Natural killer cell (primary cell): ENCODE measurements around the gene EDIL3. TPM values are rescaled to one million over a fixed set of nuclear protein-coding genes. Genes with fewer than 3 reads are reported as not detected.
"Not testable (repeated sequence)": the region's sequence is repeated elsewhere in the genome, so short reads cannot be mapped to it uniquely, and the experiment has no call there.

Source experiments
- ATAC-seq, 3 donors: fragments of 150-1000 bp in 2 of 3; fragments of 200-7000 bp in 1 of 3; cut with Tn5 transposase; 1 replicate in 1 of 3; 2 replicates in 2 of 3; pipeline ENCODE4 v1.10.0; 2021; ENCODE audit warnings: mild to moderate bottlenecking in 2 of 3, moderate library complexity in 2 of 3
- DNase-seq, 2 donors: peaks; one replicate each; pipeline versions ENCODE4 v3.0.0 to v3.0.0-alpha.2; 2013 to 2021; ENCODE audit warnings: mixed read lengths in 1 of 2
- H3K27ac ChIP-seq: one replicate; pipeline ENCODE4 v1.5.1; 2013; ENCODE audit warnings: mild to moderate bottlenecking, low read length
- H3K27me3 ChIP-seq: one replicate; pipeline ENCODE4 v1.6.1; 2013; ENCODE audit warnings: low read length; ENCODE audit not compliant: control insufficient read depth, insufficient read depth
- H3K36me3 ChIP-seq: one replicate; pipeline ENCODE4 v1.6.1; 2013; ENCODE audit warnings: low read length; ENCODE audit not compliant: control insufficient read depth, insufficient read depth
- H3K4me1 ChIP-seq: one replicate; pipeline ENCODE4 v1.6.1; 2013; ENCODE audit warnings: low read length; ENCODE audit not compliant: control insufficient read depth, insufficient read depth
- H3K4me3 ChIP-seq: one replicate; pipeline ENCODE4 v1.5.1; 2013; ENCODE audit warnings: low read length
- H3K9me3 ChIP-seq: one replicate; pipeline ENCODE4 v1.6.1; 2013; ENCODE audit warnings: low read length; ENCODE audit not compliant: control insufficient read depth, insufficient read depth
- H3K27ac Mint-ChIP-seq, 2 donors: one replicate each; pipeline ENCODE4 v1.8.0; 2022; ENCODE audit warnings: mild to moderate bottlenecking in 2 of 2, mixed read lengths in 2 of 2, moderate library complexity in 1 of 2
- H3K27me3 Mint-ChIP-seq, 2 donors: one replicate each; pipeline ENCODE4 v1.8.0; 2022; ENCODE audit warnings: low read depth in 2 of 2, mixed read lengths in 2 of 2
- H3K36me3 Mint-ChIP-seq: one replicate; pipeline ENCODE4 v1.8.0; 2022; ENCODE audit warnings: mixed read lengths
- H3K4me1 Mint-ChIP-seq, 2 donors: one replicate each; pipeline ENCODE4 v1.8.0; 2022; ENCODE audit warnings: mixed read lengths in 2 of 2
- H3K4me3 Mint-ChIP-seq: one replicate; pipeline ENCODE4 v1.8.0; 2022; ENCODE audit warnings: mild to moderate bottlenecking, moderate library complexity, mixed read lengths
- H3K9me3 Mint-ChIP-seq, 2 donors: one replicate each; pipeline ENCODE4 v1.8.0; 2022; ENCODE audit warnings: mixed read lengths in 2 of 2
- WGBS: methylation state at CpG from one replicate; pipeline ENCODE4 v1.1.7; 2013; ENCODE audit warnings: missing lambda C conversion rate; ENCODE audit not compliant: insufficient coverage; 5-methylcytosine and 5-hydroxymethylcytosine counted together
- intact Hi-C: fragments of 100-400 bp; cut with micrococcal nuclease; formaldehyde crosslinking; loops from one replicate; pipeline ENCODE4 v1.14.2; 2022
- total RNA-seq, 4 donors: library from RNA; stranded (reverse); fragments of 120-200 nt in 1 of 4; gene quantifications; one replicate each; pipeline versions ENCODE4 v1.2.3 to v1.2.4, GENCODE V29; 2013 to 2022
- TF ChIP-seq, protein P1 (sequence below): fragments of 200-600 bp; IDR thresholded peaks from one replicate; pipeline ENCODE4 v1.8.0; 2022; ENCODE audit warnings: antibody characterized with exemption

EDIL3 gene
- total RNA-seq, 3 donors from 2014 or later (not counting 1 experiment from before 2014, with no cell fraction given), result not detected

DNA sequence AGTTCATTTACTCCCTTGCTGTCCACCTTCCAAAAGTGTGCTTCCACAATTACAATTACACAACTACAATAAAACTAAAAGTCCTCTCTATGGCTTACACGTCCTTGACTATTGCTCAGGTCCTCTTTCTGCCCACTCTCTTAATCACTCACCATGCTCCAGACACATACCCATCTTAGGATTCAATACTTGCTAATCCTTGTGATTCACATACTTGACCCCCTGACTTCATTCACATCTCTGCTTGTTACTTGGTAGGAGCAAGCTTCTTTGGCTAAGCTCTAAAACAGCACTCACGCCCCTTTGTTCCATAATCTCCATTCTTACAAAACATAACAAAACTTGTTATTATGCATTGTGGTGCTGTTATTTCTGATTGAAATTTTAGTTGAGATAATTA is 215.8 kb downstream of the EDIL3 start:
- 82% methylated on average over 1 of the region's 2 CpGs for whole genome bisulfite sequencing
- DNase-seq (no peak), ATAC-seq (no peak)
- Mint-ChIP-seq H3K36me3 (no peaks in the 10 kb centered on the region), H3K4me3 (no peak overlapping the region), H3K27me3 (no peaks in the 10 kb centered on the region), H3K9me3 (peaks cover 15 to 21% of the 10 kb centered on the region in 2 donors), H3K27ac (no peak overlapping the region), H3K4me1 (no peaks in the 10 kb centered on the region)
- Histone ChIP-seq H3K4me1 (no peaks in the 10 kb centered on the region), H3K27ac (no peak overlapping the region), H3K4me3 (no peak overlapping the region), H3K36me3 (no peaks in the 10 kb centered on the region), H3K9me3 (peaks cover 7% of the 10 kb centered on the region), H3K27me3 (no peaks in the 10 kb centered on the region)
- TF ChIP-seq, protein P1, sequence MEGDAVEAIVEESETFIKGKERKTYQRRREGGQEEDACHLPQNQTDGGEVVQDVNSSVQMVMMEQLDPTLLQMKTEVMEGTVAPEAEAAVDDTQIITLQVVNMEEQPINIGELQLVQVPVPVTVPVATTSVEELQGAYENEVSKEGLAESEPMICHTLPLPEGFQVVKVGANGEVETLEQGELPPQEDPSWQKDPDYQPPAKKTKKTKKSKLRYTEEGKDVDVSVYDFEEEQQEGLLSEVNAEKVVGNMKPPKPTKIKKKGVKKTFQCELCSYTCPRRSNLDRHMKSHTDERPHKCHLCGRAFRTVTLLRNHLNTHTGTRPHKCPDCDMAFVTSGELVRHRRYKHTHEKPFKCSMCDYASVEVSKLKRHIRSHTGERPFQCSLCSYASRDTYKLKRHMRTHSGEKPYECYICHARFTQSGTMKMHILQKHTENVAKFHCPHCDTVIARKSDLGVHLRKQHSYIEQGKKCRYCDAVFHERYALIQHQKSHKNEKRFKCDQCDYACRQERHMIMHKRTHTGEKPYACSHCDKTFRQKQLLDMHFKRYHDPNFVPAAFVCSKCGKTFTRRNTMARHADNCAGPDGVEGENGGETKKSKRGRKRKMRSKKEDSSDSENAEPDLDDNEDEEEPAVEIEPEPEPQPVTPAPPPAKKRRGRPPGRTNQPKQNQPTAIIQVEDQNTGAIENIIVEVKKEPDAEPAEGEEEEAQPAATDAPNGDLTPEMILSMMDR, result no peak
- intact Hi-C loops, result no loop called here

DNA sequence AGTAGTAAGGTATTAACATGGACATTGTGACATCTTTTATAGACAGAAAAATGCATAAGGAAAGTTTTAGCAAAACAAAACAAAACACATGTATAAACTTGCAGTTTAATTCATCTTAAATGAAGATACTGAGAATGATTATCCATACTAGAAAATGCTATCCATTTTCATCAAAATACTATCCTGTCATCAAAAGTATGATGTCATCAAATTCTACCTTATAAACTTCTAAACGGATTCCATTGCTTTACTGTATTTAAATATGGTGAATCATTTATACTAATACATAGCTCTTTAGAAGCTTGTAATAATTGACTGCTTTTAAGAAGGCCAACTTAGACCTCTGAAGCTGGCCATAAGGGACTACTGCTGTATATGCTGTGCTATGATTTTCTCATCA is 221.0 kb downstream of the EDIL3 start:
- no CpG with 5 or more reads among the region's 1 CpG for WGBS
- Histone ChIP-seq H3K9me3 (no peaks in the 10 kb centered on the region), H3K4me3 (no peak overlapping the region), H3K27me3 (no peaks in the 10 kb centered on the region), H3K27ac (no peak overlapping the region), H3K4me1 (no peaks in the 10 kb centered on the region), H3K36me3 (no peaks in the 10 kb centered on the region)
- H3K36me3 Mint-ChIP-seq, result no peaks in the 10 kb centered on the region
- H3K27ac Mint-ChIP-seq, result no peak overlapping the region
- TF ChIP-seq, protein P1, result no peak
- no peaks in the 10 kb centered on the region for H3K27me3 Mint-ChIP-seq
- intact Hi-C loops, result no loop called here
- H3K4me1 Mint-ChIP-seq, result no peaks in the 10 kb centered on the region
- peaks cover 14 to 15% of the 10 kb centered on the region in 2 donors for H3K9me3 Mint-ChIP-seq
- no peak for DNase-seq
- no peak overlapping the region for H3K4me3 Mint-ChIP-seq
- ATAC-seq, result no peak

DNA sequence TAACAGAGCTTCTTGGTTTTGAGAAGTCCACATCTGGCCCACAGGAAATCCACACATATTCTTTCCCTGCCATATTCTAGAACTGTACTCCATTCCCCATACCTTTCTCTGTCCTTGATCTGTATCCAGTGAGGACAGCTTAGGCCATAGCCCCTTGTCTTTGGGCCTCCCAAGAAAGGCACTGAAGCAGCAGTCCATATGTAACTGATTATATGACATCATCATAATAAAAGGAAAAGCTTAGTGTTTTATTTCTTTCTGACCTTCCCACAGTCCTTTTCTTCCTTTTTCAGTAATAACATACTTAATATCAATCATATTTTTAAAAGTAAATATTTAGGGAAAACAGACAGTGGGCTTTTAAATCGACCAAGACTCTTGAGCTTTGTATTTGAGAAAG is 222.0 kb downstream of the EDIL3 start:
- Mint-ChIP-seq H3K4me3 (no peak overlapping the region), H3K36me3 (no peaks in the 10 kb centered on the region), H3K9me3 (peaks cover 13 to 14% of the 10 kb centered on the region in 2 donors), H3K27me3 (no peaks in the 10 kb centered on the region), H3K27ac (no peak overlapping the region), H3K4me1 (no peaks in the 10 kb centered on the region)
- Histone ChIP-seq H3K36me3 (no peaks in the 10 kb centered on the region), H3K9me3 (no peaks in the 10 kb centered on the region), H3K27me3 (no peaks in the 10 kb centered on the region), H3K4me3 (no peak overlapping the region), H3K27ac (no peak overlapping the region), H3K4me1 (no peaks in the 10 kb centered on the region)
- DNase-seq (no peak), ATAC-seq (no peak)
- no CpG with 5 or more reads among the region's 1 CpG for WGBS
- intact Hi-C loops, result no loop called here
- TF ChIP-seq, protein P1, result no peak

DNA sequence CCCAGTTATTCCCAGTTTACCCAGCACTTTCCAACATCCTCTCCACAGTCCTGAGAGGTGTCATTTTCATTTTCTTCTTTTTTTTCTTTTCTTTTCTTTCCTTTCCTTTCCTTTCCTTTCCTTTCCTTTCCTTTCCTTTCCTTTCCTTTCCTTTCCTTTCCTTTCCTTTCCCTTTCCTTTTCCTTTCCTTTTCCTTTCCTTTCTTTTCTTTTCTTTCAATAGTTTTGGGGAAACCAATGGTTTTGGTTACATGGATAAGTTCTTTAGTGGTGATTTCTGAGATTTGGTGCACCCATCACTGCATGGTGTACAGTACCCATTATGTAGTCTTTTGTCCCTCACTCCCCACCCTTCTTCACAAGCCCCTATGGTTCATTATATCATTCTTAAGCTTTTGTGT is 224.0 kb downstream of the EDIL3 start:
- DNase-seq, H3K27me3 Mint-ChIP-seq, intact Hi-C loops, H3K4me3 Mint-ChIP-seq, ATAC-seq, H3K4me1 Mint-ChIP-seq, H3K27me3 ChIP-seq, H3K27ac ChIP-seq, H3K4me3 ChIP-seq, H3K4me1 ChIP-seq, H3K9me3 Mint-ChIP-seq, H3K9me3 ChIP-seq, H3K36me3 Mint-ChIP-seq, H3K27ac Mint-ChIP-seq, H3K36me3 ChIP-seq: not testable (repeated sequence)
